ENCODE data around the gene TRPM5. TPM values are rescaled to one million over a fixed set of nuclear protein-coding genes. Genes with fewer than 3 reads are reported as not detected.

Gene TRPM5
- total and polyA plus RNA-seq, 4 donors, result 0.05 TPM; not detected in 3

DNA sequence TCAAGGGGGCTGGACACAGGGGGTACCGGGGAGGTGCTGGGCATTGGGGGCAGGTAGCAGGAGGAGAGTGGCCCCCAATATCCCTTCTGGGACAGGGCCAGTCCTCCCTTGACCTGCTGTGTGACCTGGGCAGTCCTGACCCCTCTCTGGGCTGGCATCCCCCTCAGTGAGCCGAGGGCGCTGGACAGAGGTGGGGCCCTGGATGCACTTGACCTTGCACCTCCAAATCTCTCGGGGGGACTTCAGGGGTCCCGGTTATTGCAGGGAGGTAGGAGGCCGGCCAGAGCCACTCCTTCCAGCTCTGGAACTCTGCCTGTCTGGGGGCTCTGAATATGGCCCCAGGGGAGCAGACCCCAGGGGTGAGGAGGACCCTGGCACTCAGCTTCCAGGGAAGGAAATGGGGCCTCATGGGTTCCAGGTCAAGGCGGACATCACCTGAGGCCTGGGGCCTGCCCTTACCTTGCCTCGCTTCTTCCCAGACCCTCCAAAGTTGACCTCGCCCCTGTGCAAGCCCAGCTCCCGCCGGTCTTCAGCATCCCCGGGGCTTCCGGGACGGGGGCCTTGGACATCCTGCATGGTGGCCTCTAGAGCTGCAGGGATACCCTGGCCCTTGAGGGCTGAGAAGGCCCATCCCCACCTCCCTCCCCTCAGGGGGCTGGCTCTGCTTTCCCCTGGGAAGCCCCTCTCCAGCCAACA, 21.7 kb downstream of the TRPM5 start:
- no peak overlapping the region for H3K4me3 ChIP-seq (ENCODE audit: low read depth in 1 of 3, low read length in 3 of 3)
- 83% methylated on average over 14 of the region's 14 CpGs for WGBS
- no peak for DNase-seq (ENCODE audit: low spot score)
- H3K4me1 ChIP-seq (ENCODE audit: control insufficient read depth in 4 of 4, insufficient read depth in 4 of 4, low read length in 3 of 4), result peaks cover 0 to 8% (median under 1%) of the 10 kb centered on the region in 4 donors
- no peaks in the 10 kb centered on the region for H3K9me3 ChIP-seq (ENCODE audit: control insufficient read depth in 4 of 4, low read length in 3 of 4)
- no peak overlapping the region for H3K9ac ChIP-seq (ENCODE audit: low read depth in 1 of 2, low read length in 2 of 2)
- TF ChIP-seq, protein P1, sequence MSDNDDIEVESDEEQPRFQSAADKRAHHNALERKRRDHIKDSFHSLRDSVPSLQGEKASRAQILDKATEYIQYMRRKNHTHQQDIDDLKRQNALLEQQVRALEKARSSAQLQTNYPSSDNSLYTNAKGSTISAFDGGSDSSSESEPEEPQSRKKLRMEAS (IDR thresholded peaks at IDR 0.05), result no peak
- TF ChIP-seq RAD21 (IDR thresholded peaks at IDR 0.05), result no peak
- no peak for TF ChIP-seq RXRA (IDR thresholded peaks at IDR 0.05)
- TF ChIP-seq, protein P2, sequence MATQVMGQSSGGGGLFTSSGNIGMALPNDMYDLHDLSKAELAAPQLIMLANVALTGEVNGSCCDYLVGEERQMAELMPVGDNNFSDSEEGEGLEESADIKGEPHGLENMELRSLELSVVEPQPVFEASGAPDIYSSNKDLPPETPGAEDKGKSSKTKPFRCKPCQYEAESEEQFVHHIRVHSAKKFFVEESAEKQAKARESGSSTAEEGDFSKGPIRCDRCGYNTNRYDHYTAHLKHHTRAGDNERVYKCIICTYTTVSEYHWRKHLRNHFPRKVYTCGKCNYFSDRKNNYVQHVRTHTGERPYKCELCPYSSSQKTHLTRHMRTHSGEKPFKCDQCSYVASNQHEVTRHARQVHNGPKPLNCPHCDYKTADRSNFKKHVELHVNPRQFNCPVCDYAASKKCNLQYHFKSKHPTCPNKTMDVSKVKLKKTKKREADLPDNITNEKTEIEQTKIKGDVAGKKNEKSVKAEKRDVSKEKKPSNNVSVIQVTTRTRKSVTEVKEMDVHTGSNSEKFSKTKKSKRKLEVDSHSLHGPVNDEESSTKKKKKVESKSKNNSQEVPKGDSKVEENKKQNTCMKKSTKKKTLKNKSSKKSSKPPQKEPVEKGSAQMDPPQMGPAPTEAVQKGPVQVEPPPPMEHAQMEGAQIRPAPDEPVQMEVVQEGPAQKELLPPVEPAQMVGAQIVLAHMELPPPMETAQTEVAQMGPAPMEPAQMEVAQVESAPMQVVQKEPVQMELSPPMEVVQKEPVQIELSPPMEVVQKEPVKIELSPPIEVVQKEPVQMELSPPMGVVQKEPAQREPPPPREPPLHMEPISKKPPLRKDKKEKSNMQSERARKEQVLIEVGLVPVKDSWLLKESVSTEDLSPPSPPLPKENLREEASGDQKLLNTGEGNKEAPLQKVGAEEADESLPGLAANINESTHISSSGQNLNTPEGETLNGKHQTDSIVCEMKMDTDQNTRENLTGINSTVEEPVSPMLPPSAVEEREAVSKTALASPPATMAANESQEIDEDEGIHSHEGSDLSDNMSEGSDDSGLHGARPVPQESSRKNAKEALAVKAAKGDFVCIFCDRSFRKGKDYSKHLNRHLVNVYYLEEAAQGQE (IDR thresholded peaks at IDR 0.05), result no peak
- H3K27ac ChIP-seq (ENCODE audit: low read depth in 1 of 2, low read length in 2 of 2), result no peak overlapping the region
- H3K36me3 ChIP-seq (ENCODE audit: control insufficient read depth in 4 of 4, insufficient read depth in 3 of 4, low read depth in 1 of 4, low read length in 3 of 4), result no peaks in the 10 kb centered on the region
- H3K27me3 ChIP-seq (ENCODE audit: control insufficient read depth in 4 of 4, insufficient read depth in 4 of 4, low read length in 3 of 4), result no peaks in the 10 kb centered on the region

DNA sequence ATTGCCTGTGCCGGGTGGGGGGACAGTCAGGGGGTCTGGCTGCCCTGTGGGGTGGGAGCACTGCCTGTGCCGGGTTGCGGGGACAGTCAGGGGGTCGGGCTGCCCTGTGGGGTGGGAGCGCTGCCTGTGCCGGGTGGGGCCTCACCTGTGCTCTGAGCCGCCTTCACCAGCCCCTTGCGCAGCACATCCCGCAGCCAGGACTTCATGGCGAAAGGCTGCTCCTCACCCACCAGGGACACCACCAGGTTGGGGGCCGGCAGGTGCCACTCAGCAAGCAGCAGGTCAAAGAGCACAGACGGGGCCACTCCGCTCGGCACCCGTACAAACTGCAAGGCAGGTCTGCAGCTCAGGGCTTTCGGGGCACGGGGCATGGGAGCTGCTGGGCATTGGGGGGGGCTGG, 22.3 kb downstream of the TRPM5 start:
- Histone ChIP-seq H3K27ac (ENCODE audit: low read depth in 1 of 2, low read length in 2 of 2) (no peak overlapping the region), H3K36me3 (ENCODE audit: control insufficient read depth in 4 of 4, insufficient read depth in 3 of 4, low read depth in 1 of 4, low read length in 3 of 4) (no peaks in the 10 kb centered on the region), H3K4me3 (ENCODE audit: low read depth in 1 of 3, low read length in 3 of 3) (no peak overlapping the region), H3K27me3 (ENCODE audit: control insufficient read depth in 4 of 4, insufficient read depth in 4 of 4, low read length in 3 of 4) (no peaks in the 10 kb centered on the region), H3K4me1 (ENCODE audit: control insufficient read depth in 4 of 4, insufficient read depth in 4 of 4, low read length in 3 of 4) (peaks cover 0 to 8% (median under 1%) of the 10 kb centered on the region in 4 donors), H3K9me3 (ENCODE audit: control insufficient read depth in 4 of 4, low read length in 3 of 4) (no peaks in the 10 kb centered on the region), H3K9ac (ENCODE audit: low read depth in 1 of 2, low read length in 2 of 2) (no peak overlapping the region)
- WGBS, result 80% methylated on average over 17 of the region's 17 CpGs
- TF ChIP-seq FOXA1 (IDR thresholded peaks at IDR 0.05), result no peak
- no peak for TF ChIP-seq YY1 (IDR thresholded peaks at IDR 0.05)
- TF ChIP-seq, protein P3, sequence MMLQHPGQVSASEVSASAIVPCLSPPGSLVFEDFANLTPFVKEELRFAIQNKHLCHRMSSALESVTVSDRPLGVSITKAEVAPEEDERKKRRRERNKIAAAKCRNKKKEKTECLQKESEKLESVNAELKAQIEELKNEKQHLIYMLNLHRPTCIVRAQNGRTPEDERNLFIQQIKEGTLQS (IDR thresholded peaks at IDR 0.05), result no peak
- no peak for TF ChIP-seq SP1 (IDR thresholded peaks at IDR 0.05)
- TF ChIP-seq GABPA (IDR thresholded peaks at IDR 0.05 in 1 of 2, conservative IDR thresholded peaks at IDR 0.05 in 1 of 2), result no peak
- no peak for TF ChIP-seq RAD21 (IDR thresholded peaks at IDR 0.05)
- DNase-seq (ENCODE audit: low spot score), result no peak

DNA sequence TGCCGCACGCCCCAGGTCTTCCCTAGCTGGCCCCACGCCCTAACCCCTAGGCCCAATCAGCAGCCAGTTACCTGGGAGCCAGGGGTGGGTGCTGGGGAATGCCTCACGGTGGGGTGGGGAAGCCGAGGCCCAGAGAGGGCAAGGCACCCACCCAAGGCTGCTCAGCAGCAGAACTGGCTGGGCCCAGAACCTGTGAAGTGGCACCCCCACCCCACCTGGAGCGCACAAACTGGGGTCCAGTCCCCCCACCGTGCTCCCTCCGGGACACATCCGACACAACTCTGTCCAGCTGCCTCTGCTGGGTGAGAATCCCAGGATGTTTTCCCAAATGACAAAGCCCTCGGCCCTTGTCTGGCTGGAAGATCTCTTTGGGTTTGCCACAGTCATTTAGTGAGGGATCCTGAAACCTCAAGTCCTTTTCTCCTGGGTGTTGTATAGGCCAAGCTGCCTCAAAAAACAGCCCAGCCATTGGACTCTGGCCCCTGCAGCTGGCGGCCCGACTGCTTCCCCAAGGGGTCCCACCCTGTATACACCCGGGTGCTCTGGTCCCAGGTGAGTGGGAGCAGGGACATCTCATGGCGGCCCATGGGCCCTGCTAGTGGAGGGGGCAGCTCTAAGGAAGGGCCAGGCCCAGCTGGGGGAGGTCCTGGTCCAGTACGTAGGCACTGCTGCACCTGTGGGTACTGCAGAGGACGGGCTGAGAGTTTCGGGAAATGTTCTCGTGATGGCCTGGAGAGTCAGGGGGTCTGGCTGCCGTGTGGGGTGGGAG, 22.9 kb downstream of the TRPM5 start:
- H3K9ac ChIP-seq (ENCODE audit: low read depth in 1 of 2, low read length in 2 of 2), result no peak overlapping the region
- TF ChIP-seq, protein P3 (IDR thresholded peaks at IDR 0.05), result no peak
- no peak for TF ChIP-seq JUND (IDR thresholded peaks at IDR 0.05)
- TF ChIP-seq, protein P2 (IDR thresholded peaks at IDR 0.05), result no peak
- no peak for TF ChIP-seq HNF4G (IDR thresholded peaks at IDR 0.05)
- TF ChIP-seq RXRA (IDR thresholded peaks at IDR 0.05), result no peak
- TF ChIP-seq, protein P4, sequence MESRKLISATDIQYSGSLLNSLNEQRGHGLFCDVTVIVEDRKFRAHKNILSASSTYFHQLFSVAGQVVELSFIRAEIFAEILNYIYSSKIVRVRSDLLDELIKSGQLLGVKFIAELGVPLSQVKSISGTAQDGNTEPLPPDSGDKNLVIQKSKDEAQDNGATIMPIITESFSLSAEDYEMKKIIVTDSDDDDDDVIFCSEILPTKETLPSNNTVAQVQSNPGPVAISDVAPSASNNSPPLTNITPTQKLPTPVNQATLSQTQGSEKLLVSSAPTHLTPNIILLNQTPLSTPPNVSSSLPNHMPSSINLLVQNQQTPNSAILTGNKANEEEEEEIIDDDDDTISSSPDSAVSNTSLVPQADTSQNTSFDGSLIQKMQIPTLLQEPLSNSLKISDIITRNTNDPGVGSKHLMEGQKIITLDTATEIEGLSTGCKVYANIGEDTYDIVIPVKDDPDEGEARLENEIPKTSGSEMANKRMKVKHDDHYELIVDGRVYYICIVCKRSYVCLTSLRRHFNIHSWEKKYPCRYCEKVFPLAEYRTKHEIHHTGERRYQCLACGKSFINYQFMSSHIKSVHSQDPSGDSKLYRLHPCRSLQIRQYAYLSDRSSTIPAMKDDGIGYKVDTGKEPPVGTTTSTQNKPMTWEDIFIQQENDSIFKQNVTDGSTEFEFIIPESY (IDR thresholded peaks at IDR 0.05), result no peak
- TF ChIP-seq, protein P1 (IDR thresholded peaks at IDR 0.05), result no peak
- no peak for TF ChIP-seq YY1 (IDR thresholded peaks at IDR 0.05)
- TF ChIP-seq GABPA (IDR thresholded peaks at IDR 0.05 in 1 of 2, conservative IDR thresholded peaks at IDR 0.05 in 1 of 2), result no peak
- no peak for TF ChIP-seq EGR1 (IDR thresholded peaks at IDR 0.05; ENCODE audit: low read depth in 2 of 2)
- no peak for TF ChIP-seq SP1 (IDR thresholded peaks at IDR 0.05)
- TF ChIP-seq TAF1 (conservative IDR thresholded peaks at IDR 0.05), result no peak
- no peak for TF ChIP-seq FOXA1 (IDR thresholded peaks at IDR 0.05)

More for the DNA sequence above, 22.9 kb downstream of the TRPM5 start:
- WGBS, result 66% methylated on average over 19 of the region's 19 CpGs
- H3K36me3 ChIP-seq (ENCODE audit: control insufficient read depth in 4 of 4, insufficient read depth in 3 of 4, low read depth in 1 of 4, low read length in 3 of 4), result no peaks in the 10 kb centered on the region
- DNase-seq (ENCODE audit: low spot score), result no peak
- no peaks in the 10 kb centered on the region for H3K9me3 ChIP-seq (ENCODE audit: control insufficient read depth in 4 of 4, low read length in 3 of 4)
- H3K4me3 ChIP-seq (ENCODE audit: low read depth in 1 of 3, low read length in 3 of 3), result no peak overlapping the region
- H3K27ac ChIP-seq (ENCODE audit: low read depth in 1 of 2, low read length in 2 of 2), result no peak overlapping the region
- H3K4me1 ChIP-seq (ENCODE audit: control insufficient read depth in 4 of 4, insufficient read depth in 4 of 4, low read length in 3 of 4), result peaks cover 0 to 8% (median under 1%) of the 10 kb centered on the region in 4 donors
- no peaks in the 10 kb centered on the region for H3K27me3 ChIP-seq (ENCODE audit: control insufficient read depth in 4 of 4, insufficient read depth in 4 of 4, low read length in 3 of 4)

All from liver (tissue), 9 donors.